ENCODE data around the gene RBM12. TPM values are rescaled to one million over a fixed set of nuclear protein-coding genes. Genes with fewer than 3 reads are reported as not detected.
"Not testable (repeated sequence)": the region's sequence is repeated elsewhere in the genome, so short reads cannot be mapped to it uniquely, and the experiment has no call there.

Gene RBM12
- total RNA-seq, 1 experiment from 2014 or later, result 46.2 TPM

DNA sequence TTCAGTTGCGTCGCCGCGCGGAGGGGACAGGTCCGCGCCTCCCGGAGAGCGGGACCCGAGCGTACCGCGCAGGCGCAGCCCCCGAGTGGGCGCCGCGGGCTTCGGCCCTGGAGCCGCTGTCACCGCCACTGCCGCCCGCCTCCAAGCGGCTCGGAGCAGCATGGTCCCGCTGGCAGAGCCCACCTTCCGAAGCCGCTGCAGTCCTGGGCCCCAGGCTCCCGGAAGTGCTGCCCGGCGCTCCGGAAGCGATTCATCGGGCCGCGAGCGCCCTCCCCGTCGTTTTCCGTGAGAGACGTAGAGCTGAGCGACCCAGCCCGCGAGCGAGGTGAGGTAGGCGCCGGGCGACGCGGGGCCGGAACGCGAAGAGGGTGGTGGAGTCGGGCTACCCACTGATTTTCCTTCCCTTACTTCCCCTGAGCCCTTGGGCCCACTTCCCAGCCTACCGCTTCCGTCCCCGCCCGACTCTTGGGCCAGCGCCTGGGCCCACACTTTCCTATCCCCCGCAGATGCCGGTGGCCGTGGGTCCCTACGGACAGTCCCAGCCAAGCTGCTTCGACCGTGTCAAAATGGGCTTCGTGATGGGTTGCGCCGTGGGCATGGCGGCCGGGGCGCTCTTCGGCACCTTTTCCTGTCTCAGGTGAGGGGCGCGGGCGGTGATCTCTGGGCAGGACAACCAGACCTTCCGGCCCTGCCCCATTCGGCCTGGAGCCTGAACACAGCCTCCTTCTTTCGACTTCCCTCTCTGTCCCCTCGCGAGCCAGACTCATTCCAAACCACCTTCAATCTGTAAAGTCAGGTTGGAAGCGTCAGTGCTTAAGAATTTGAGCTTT is 34.6 kb upstream of the RBM12 start, which contains the start of the genes NFS1 and ROMO1:
Gene NFS1 (minus strand): TSS at position 226 of the 830 bp plus-strand sequence. CDS start 64 bp downstream, at position 162.
Gene ROMO1 (plus strand): TSS at position 279 of the 830 bp plus-strand sequence. CDS start 228 bp downstream, at position 507.
- DNase-seq (ENCODE audit: low read depth), result peak; percentile 83

DNA sequence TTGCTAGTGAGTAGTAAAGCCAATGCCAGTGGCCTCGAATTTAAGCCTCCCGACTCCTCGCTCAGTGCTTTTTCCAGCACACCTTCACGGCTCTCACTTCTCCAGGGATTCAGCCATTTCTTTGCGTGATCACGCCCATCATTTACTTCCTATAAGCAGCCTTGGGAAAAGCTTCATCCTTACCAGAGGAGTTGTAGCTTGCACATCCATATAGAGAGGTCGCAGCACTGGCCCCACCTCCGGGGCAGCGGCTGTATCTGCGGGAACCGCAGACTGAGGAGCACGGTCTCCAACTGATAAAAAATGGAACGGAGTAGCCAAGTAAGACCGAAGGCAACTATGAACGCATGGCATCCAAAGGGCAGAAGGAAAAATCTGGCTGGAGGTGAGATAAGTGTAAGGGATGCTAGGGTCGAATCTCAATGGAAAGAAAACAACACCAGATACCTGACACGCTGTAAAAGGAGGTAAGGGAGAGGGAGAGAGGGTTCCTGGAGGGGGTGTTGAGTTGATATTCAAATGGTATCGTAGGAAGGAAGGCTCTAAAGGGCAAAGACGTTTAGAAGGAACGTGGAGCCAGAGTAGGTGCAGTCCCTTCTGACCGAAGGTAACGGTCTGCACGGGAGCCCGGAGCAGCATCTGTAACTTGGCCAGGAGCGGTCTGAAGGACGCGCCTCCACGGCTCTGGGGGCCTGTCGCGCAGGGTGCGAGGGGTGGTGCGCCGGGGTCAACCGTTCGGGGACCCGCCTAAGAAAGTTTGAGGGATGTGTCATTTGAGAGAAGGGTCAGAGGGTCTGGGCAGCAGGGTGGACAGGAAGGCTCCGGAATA is 33.8 kb upstream of the RBM12 start:
- no peak for DNase-seq (ENCODE audit: low read depth)

DNA sequence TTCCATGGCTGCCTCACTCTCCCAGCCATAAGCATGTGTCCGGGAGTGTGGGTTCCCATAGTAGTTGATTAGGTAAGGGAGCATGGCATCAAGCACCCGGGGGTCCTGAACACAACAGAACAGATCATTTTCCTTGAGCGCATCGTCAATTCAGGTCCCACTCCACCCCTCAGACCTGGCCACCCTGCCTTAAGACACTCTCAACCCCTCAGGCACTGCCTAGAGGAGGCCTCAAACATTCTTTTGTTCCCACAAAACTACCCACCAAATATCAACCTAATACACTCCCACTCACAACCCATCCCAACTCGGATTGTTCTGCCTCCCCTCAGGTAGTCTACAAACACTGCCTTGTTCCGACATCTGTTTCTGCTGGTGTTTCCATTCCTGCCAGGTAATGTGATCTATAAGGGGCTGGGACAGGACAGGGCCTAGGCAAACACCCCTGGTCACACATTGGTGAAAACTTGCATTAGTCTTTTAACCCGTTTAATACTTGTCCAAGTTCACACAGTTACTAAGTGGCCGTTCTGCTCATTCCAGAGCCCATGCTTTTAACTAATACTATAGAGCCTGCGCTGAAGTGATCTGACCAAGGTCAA is 33.1 kb upstream of the RBM12 start:
- DNase-seq (ENCODE audit: low read depth), result no peak

DNA sequence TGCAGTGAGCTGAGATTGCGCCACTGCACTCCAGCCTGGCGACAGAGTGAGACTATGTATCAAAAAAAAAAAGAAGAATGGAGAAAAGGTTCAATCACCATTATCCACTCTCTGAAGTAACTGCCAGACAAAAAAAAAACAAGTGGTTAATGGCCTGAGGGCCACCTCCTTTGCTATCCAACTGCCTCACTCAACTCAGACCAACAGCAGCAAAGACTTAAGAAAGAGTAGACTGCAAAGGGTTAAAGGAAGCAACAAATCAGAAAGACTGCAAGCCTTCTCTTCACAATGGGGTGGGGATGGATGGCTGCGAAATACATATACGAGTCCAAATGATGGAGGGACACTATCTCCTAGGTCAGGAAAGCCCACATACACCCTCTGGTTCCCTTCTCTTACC is 31.3 kb upstream of the RBM12 start:
- no peak for DNase-seq (ENCODE audit: low read depth)

DNA sequence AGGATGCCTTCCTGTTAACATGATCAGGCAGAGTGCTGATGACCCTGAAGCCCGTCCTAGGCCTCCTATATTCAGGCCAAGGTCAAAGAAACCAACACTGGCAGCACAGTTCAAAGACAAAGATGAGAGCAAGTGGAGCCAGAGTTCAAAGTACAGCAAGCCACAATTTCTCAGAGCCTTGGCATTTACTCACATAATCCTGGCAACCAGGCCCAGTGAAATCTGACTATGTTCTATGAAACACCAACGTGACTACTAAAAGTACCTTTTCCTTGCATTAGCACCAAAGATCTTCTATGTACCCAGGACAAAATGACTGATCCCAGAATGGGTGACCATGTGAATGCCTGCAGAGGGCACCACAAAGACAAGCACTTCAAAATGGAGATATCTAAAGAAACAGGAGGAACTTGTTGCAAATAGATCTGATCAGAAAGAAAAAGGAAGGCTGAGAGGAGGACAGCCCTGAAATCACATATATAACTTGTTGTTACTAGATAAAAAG is 30.6 kb upstream of the RBM12 start:
- DNase-seq (ENCODE audit: low read depth), result no peak

DNA sequence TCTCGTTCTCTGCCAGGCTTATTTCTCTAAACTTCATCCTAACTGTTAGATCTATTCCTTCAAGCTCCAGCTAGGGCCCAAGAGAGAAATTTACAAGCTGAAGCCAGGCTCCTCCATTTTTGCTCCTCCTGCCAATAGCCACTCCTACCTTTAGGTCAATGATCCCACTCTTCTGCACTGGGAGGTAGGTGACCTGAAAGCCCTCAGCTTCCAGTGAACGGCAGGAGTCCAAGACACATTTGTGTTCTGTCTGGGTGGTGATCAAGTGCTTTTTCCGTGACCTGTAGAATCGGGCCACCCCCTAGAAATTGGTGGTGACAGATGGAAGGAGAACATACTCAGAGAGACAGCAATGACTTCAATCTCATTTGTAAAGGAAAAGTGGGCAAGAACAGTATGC is 25.6 kb upstream of the RBM12 start:
- DNase-seq (ENCODE audit: low read depth), result no peak

DNA sequence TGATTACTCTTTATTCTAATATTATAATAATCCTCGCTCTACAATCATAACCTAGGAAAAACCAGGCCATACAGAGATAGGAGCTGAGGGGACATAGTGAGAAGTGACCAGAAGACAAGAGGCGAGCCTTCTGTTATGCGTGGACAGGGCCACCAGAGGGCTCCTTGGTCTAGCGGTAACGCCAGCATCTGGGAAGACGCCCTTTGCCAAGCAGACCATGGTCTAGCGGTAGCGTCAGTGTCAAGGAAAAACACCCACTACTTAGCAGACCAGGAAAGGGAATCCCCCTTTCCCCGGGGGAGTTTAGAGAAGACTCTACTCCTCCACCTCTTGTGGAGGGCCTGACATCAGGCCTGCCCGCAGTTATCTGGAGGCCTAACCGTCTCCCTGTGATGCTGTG is 22.2 kb upstream of the RBM12 start:
- peak; percentile 11 for DNase-seq (ENCODE audit: low read depth)

DNA sequence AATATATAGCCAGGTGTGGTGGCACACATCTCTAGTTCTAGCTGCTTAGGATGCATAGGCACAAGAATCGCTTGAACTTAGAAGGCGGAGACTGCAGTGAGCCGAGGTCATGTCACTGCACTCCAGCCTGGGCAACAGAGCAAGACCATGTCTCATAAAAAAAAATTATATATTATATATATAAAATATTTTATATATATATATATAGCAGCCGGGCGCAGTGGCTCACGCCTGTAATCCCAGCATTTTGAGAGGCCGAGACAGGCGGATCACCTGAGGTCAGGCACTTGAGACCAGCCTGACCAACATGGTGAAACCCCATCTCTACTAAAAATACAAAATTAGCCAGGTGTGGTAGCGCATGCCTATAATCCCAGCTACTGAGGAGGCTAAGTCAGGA is 20.7 kb upstream of the RBM12 start:
- not testable (repeated sequence) for DNase-seq (ENCODE audit: low read depth)

DNA sequence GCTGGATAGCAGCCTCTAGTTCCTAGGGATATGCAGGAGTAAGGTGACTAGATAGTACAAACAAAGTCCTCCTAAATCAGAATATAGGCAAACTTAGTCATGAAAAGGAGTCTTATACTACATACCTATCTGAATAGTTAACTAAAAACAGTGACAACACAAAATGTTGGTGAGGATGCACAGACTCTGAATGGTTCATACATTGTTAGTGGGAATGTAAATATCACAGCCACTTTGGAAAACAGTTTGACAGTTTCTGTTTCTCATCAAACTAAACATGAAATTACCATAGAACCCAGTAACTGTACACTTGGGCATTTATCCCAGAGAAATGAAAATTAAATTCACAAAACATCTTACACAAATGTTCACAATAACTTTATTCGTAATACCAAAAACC is 17.3 kb upstream of the RBM12 start:
- DNase-seq (ENCODE audit: low read depth), result no peak

DNA sequence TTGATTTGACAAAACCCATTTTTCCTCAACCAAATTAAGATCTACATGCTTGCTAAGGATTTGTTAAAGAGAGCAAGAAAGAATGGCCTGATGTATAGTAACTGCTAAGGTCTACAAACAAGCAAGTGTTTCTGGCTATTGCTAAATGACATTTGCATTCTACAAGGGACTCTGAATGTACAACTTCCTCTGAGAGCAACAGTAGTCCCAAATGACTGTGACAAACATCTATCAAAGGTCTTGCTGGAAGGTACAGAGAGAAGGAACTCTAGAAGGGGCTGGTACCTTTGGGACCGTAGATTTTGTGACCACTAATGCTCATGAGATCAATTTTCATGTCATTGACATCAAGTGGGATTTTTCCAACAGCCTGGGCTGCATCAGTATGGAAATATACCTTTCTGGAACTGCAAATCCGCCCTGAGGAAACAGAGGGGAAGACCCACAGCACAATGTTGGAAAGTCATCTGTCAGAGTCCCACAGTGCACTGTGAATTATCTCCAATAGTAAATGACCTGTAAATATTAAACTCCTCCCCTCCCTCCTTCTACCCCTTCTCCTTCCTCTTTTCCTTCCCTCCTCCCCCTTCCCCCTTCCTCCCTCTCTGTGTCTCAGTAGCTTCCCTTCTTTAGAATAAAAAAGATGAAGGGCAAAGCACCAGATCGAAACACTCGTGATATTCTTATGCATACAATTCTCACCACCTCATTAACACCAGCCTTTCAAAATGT is 15.9 kb upstream of the RBM12 start:
- DNase-seq (ENCODE audit: low read depth), result no peak

DNA sequence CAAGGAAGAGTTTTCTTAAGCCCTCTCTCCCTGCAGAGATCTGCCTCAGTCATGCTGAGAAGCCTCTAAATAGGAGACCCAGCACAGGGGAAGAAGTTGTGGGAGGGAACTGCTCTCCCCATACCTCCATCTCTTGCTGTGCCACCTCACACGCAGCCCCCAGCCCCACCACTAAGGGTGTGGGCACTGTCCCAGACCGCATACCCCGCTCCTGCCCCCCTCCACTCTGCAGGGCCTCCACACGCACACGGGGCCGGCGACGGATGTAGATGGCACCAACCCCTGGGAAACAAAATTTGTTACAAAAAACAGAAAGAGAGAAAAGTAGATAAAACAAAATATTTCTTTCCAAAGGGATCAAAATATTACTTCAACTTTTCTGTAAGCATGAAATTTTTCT is 10.2 kb upstream of the RBM12 start:
- DNase-seq (ENCODE audit: low read depth), result no peak

DNA sequence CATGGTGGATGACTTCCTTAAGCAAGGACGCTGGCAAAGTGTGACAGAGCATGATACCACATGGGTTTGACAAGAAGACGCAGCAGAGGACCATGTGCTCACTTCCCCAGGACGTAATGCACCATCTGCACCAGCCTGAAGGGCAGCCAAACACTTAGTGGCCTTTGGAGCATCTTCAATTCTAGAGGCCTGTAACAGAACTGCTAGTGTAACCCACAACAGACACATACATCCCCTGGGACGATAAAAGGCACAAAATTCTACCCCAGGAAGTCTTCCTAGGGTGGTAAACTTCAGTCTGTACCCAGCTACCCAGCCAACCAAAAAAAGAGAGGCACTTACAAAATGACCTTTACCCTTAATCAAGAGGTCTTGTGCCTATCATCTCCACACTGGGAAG is 9.2 kb upstream of the RBM12 start:
- no peak for DNase-seq (ENCODE audit: low read depth)

DNA sequence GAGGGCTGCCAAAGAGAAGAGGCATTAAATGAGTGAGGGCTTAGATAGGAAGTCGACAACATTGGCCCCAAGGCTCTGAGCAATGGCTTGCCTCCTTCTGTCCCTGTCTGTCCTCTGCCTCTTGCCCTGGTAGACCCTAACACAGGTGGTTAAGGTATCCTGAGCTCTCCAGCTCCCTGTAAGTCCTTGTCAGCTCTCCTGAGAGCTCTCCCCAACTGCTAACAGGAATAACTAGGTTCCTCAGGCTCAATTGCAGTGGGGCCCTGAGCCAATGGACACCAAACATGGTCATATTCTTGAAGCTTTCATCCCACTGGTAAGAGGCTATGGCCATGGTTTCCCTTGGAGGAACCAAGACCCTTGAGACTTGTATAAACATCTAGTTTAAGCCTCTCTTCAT is 5.0 kb upstream of the RBM12 start:
- no peak for DNase-seq (ENCODE audit: low read depth)

DNA sequence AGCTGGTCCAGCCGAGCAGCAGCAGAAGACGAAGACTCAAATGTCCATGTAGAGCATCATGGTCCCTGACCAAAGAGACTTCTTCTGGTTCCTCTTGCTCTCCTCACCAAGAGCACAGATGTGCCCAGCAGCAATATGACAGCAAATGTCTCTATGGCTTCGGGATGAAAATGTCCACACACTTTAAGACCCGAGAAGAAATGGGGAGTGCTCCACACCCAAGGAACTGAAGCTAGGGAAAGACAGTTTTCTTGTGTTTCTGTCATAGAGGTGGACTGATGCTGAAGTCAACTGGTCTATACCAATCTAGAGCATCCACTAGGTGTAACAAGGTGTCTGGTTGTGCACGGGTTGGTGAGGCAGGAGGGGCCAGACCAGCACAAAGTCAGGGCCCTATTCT is 4.5 kb upstream of the RBM12 start:
- DNase-seq (ENCODE audit: low read depth), result no peak

DNA sequence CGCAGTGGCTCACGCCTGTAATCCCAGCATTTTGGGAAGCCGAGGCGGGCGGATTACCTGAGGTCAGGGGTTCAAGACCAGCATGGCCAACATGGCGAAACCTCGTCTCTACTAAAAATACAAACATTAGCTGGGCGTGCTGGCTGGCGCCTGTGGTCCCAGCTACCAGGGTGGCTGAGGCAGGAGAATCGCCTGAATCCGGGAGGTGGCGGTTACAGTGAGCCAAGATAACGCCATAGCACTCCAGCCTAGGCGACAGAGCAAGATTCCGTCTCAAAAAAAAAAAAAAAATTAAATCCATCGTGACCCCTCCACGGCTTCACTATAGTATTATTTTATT is 1.2 kb upstream of the RBM12 start:
- DNase-seq (ENCODE audit: low read depth), result no peak

DNA sequence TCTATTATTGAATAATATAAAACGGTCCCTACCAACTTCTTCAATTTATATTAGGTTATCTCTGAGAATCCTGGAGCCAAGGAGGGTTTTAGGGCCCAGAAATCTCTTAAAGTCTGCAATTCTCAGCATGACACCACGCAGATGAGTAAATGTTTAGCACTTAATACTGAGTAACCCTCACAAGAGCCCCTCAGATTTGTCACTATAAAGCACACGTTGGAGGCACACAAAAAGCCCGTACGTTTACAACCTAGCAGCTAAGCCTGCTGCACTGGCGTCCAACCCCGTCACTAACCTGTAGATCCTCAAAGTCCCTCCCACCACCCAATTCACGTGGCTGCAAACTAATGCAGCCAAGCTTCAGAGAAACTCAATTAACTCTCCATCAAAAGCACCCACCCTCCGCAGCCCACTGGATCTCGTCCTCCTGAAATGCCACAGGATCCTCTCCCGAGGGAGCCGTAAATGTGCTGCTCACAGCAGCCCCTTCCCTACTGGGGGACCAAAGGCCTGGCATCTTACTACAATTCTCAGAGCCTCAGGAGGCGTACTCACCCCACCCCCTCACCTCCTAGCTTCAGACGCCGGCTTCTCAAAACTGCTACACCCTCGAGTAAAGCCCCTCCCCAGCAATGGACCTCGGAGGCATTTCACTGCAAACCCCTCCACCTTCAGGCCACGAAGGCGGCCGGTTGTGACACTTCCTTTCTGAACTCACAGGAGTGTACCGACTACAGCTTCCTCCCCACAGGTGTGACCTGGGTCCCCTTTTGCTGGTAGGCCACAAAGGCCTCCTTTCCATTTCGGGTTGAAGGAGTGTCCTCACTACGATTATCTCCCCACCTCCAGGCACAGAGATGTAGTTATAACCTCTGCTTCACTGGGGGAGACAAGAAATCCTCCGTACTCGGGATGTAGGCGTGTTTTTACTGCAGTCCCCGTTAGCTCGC is 909 bp downstream of the RBM12 start:
- DNase-seq (ENCODE audit: low read depth), result peak; percentile 19

DNA sequence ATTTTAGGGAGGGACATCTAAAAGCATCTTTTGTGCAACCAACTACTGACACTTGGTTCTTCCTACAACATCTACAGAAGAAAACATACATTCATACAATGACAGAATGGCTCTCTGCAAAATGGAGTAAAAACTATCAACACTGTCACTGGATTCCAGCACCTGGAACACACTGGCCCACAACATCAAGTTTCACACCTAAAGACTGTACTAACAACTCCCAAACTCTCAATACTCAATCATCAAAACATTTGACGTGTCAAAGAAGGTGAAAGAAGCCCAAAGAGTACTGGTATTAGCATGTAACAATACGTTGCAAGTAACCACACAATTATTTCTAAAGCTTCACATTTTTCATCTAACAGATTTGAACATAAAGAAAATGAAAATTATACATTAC is 2.1 kb downstream of the RBM12 start:
- no peak for DNase-seq (ENCODE audit: low read depth)

DNA sequence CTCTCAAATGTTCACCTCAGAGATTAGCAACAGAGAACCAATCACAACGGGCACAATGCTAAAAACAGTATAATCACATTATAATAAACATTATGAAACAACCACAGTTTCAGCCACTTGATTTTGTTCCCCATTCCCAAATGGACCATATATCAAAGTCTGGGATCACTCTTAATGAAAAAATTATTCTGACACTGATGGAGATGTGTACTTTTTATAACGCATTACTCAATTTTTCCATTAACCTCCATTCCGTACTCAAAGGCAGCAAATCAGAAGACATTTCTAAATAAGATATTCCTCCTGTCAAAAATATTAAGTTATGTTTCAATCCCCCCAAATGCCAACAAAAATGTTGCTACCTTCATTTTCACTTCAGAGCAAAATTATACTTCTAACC is 2.8 kb downstream of the RBM12 start:
- DNase-seq (ENCODE audit: low read depth), result no peak

DNA sequence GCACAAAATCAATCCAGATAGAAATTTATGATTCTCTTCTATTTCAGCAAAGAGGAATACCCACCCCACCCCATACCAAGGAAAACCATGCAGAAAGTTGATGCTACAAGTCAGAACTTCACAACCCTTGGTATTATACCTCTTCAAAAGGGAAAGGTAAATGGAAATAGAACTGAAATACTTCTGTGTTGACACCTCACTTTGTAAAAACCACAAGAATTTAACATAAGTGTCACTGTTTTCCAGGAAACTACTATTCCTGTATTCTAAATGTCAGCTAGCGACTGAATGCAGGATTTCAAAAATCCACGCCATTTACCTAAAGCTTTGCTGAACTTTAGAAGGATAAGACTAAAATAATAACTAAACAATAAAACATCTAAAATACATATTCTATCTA is 3.6 kb downstream of the RBM12 start:
- no peak for DNase-seq (ENCODE audit: low read depth)

Data from LHCN-M2 (cell line).